Stimulated activated naive CD4-positive, alpha-beta T cell (primary cell): Measurements from ENCODE around the gene CRP.
"Not testable (repeated sequence)": the region's sequence is repeated elsewhere in the genome, so short reads cannot be mapped to it uniquely, and the experiment has no call there.

Experiments
- DNase-seq, 6 experiments: peaks; one replicate each; lab custom pipeline; 2025; lab: John Stamatoyannopoulos, UW

The CRP gene

DNA sequence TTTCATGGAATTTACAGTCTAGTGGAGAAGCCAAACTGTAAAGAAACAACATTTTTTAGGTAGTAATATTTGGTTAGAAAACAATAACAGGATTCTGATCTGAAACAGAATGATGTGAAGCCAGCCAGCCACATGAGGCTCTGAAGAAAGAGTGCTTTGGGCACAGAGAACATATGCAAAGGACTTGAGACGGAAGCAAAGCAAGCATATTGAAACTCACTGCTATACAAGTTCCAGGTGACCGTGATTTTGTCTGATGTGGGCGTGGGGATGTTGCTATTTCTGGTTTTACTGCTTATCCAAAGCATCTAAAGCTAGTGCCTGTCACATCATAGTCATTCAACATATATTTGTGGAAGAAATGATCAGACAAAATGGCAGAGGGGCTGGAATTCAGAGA, 14.7 kb downstream of the CRP start:
- no peak for DNase-seq

DNA sequence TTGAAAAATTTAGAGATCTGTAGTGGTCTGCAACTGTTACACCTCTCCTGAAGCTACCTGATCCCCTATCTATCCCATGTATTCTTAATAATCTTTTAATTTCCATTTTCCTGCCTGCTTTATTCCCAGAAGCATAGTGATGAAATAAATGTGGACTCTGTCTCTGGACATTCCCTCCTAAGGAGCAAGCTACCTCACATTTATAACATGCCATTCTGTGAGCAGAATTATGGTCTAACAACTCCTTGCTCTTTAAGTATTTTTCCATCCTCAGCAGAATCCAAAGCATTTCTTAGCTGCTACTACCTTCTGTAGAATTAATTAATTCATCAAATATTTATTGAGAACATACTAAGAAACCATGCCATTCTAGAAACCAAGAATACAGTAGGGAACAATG, 15.1 kb downstream of the CRP start:
- no peak for DNase-seq

DNA sequence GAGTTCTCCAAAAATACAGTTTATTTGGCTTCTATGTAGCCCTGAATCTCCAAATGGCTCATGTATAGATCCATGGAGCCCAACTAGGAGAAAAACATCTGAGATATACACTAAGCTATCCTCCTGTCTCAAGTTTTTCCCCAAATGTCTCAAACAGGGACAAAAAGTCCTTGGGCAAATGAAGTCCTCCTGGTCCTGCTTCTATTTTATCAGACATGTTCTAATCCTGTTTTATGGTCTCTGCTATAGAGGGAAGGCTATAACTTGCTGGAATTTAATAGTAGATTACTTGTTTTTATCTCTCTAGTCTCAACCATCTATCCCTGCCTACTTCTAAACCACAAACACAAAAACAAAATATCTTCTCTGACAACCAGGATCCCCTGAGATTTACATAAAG, 26.9 kb downstream of the CRP start:
- no peak for DNase-seq

DNA sequence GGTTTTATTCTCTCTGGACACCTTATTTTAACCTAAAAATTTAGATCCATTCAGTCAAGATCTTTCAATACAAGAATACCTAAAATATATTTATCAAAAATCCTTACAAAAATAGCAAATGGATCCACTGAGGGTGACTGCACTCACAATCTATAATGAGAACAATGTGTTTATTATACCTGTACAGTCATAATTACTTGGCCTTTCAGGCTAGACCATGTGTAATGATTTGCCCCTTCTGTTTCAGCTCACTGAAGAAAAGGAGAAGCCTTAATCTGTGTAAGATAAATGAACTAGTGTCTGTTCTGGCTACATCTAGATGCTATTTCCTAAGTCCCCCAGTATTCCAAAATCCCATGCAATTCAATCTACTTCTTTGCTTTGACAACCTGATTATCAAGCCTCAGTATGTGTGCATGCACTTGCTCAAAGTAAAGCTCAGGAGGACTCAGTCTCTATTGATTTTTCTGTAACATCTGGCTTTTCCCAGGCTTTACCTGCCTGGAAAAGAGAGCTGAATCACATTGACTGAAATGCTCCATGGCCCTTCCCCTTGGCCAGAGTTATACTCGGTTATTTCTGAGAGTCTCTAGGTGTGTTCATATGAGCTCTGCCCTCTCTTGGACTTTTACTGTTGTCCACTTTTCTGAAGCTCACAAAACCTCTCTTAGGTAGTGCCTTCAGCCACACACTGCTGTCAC, 27.6 kb downstream of the CRP start:
- DNase-seq = no peak

DNA sequence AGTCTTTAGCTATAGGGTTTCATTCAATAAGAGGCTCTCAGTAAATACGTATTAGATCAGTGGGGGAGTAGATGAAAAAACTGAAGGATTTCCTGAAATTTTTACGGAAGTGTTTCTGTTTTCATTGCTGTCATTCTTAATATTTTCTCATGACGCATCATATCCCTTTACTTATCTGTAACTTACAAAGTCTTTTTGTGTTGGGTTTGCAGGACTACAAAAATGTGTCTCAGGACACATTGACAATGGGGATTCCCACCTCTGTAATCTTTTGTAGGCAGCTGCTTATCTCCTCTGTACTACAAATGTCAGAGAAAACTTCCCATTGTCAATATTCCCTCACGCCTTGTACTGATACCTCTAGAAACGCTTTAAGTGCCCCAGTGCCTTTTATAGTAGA, 35.5 kb downstream of the CRP start:
- no peak for DNase-seq

DNA sequence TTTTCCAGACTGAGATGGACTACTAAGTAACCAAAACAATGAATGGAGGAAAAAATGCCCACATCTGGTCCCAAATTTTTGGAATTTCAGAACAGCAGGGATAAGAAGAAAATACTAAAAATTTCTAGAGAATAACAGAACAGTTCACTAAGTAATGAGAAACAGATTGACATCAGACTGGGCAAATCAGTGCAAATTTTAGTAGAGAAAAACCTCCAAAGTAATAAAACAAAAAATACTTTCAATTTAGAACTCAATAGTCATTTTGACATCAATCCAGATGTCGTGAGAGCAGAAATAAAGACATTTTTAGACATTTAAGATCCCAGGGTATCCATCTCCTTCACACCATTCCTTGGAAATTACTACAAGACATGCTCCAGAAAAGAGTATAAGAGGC, 39.3 kb downstream of the CRP start:
- DNase-seq = no peak

DNA sequence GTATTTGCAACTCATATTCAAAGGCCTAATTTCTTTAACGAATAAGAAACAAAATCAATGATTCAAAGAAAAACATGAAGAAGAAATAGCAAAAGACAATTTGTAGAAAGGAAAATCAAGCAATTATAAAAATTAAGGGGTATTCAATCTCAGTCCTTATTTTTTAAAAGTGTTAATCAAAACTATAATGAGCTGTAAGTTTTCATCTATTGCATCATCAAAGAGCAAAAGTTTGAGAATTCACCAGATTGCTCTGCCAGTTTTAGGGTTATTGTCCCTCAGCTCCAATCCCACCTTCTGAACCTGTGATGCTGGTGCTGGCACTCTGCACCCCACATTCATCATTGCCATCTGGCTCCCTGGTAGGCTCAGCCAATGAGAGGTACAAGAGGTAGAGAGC, 42.0 kb downstream of the CRP start:
- not testable (repeated sequence) for DNase-seq

DNA sequence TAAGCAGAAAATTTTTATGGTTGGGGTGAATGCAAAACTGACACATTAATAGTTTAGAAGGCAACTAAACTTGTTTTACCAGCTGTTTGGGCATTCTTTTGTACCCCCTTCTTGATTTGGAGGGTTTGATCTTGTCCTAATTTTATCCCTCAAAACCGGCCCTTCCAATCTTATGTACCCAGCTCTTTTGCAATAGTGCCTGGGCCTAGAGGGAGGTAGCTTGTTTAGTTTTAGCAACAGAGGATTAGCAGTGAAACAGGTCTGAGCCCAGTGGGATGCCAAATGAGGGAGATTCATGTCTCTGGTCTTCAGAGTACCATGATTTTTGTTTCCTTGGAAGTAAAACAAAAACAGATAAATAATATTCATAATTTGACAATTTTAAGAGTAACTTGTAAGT, 45.1 kb downstream of the CRP start:
- DNase-seq = no peak

DNA sequence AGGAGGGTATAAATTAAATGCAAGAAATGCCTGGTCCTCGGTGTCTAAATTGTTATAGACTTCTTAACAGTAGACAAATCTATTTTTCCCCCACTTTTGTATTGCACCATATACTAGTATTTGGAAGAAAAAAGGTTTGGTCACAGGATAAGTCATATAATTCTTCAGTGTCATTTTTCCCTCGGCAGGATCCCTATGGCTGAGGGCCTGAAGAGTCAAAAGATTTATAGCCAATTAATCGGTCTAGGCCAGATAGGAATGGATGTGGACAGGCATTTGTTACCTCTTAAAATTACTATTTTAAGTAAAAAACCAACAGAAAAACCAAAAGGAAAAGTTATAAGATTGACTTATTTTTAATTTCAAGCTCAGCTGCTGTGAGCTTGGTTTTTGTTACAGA, 45.6 kb downstream of the CRP start:
- no peak for DNase-seq

DNA sequence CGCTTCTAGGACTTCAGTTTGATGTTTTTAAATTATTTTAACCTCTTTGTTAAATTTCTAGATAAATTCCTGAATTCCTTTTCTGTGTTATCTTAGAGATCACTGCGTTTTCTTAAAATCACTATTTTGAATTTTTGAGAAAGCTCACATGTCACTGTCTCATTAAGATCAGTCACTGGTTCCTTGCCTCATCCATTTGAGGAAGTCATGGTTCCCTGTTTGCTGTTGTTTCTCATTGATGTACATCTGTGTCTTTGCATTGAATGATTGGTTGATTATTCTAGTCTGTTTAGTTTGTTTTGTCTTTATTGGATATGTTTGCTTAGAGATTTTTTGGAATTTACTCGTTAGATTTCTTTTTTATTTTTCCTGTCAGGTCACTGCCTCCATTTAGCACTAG, 50.1 kb downstream of the CRP start:
- no peak for DNase-seq

DNA sequence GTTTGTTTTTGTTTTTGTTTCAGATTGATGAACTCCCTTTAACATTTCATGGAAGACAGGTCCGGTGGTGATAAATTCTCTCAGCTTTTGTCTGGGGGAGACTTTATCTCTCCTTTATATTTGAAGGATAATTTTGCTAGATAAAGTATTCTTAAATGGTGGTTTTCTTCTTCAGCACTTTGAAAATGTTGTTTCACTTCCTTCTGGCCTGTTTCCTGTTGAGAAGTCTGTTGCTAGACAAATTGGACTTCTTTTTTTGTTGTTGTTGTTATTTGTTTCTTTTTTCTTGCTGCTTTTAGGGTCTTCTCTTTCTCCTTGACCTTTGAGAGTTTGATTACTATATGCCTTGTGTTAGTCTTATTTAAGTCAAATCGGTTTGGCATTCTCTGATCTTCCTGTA, 50.8 kb downstream of the CRP start:
- no peak for DNase-seq
